K562 (cell line): ENCODE measurements around the gene CTNNA3. TPM values are rescaled to one million over a fixed set of nuclear protein-coding genes. Genes with fewer than 3 reads are reported as not detected.

Experiments used
- ATAC-seq: fragments of 200-7000 bp; cut with Tn5 transposase; 3 replicates; pipeline ENCODE4 v1.9.1; 2020; ENCODE audit warnings: moderate library complexity
- BruUV-seq: library from RNA; stranded (reverse); fragments of 400-500 nt; replicated peaks from 2 replicates; lab custom pipeline; 2021; lab: Mats Ljungman, UMichigan
- CTCF ChIA-PET: fragments of 300-600 bp; formaldehyde crosslinking; extraction: SDS; loops from one replicate; lab custom pipeline; 2021; ENCODE audit warnings: low intra/inter-chr PET ratio; lab: Yijun Ruan, JAX
- POLR2A ChIA-PET: fragments of 300-600, 350-650 bp; sonication (Branson Sonifier 250); formaldehyde crosslinking; extraction: SDS; loops from one replicate; lab custom pipeline; 2021; ENCODE audit warnings: antibody characterized with exemption, inconsistent platforms; lab: Yijun Ruan, JAX
- DNase-seq, 4 experiments: peaks; one replicate each; pipeline versions ENCODE4 v3.0.0 to v3.0.0-alpha.2; 2011 to 2018; ENCODE audit warnings: low spot score in 3 of 4, mixed read lengths in 3 of 4; ENCODE audit errors: extremely low read depth in 1 of 4
- FAIRE-seq: peaks from 2 replicates; lab custom pipeline; 2011; peaks lifted over from hg19 to GRCh38; lab: Jason Lieb, UNC
- H2AFZ ChIP-seq: 2 replicates; pipeline ENCODE4 v1.6.0; 2011; ENCODE audit warnings: low read depth, low read length, control low read depth, inconsistent platforms
- H3K27ac ChIP-seq: fragments of 200-600 bp; 3 replicates; pipeline ENCODE4 v1.8.0; 2011; ENCODE audit warnings: low read depth, mild to moderate bottlenecking, control low read depth, inconsistent platforms, low read length, moderate library complexity, mixed read lengths; ENCODE audit errors: extremely low read depth
- H3K27me3 ChIP-seq, 2 experiments: fragments of 300-600 bp in 1 of 2; 2 replicates in 1 of 2; 3 replicates in 1 of 2; pipeline versions ENCODE4 v1.6.0 to v1.8.0; 2011; ENCODE audit warnings: inconsistent platforms in 2 of 2, low read length in 2 of 2, mild to moderate bottlenecking in 1 of 2, mixed read lengths in 1 of 2, moderate library complexity in 1 of 2; ENCODE audit not compliant: control insufficient read depth in 2 of 2, insufficient read depth in 2 of 2
- H3K36me3 ChIP-seq: fragments of 300-600 bp; 3 replicates; pipeline ENCODE4 v1.8.0; 2011; ENCODE audit warnings: mild to moderate bottlenecking, low read length, inconsistent platforms; ENCODE audit not compliant: control insufficient read depth, insufficient read depth
- H3K4me1 ChIP-seq, 2 experiments: fragments of 200-600 bp in 1 of 2; replicated peaks in 1 of 2; 2 replicates in 1 of 2; 3 replicates in 1 of 2; pipeline versions ENCODE4 v1.5.1 to v1.8.0; 2011; ENCODE audit warnings: inconsistent platforms in 2 of 2, low read length in 2 of 2, mild to moderate bottlenecking in 1 of 2, mixed read lengths in 1 of 2, moderate library complexity in 1 of 2; ENCODE audit not compliant: control insufficient read depth in 2 of 2, insufficient read depth in 2 of 2
- H3K4me2 ChIP-seq: 2 replicates; pipeline ENCODE4 v1.6.1; 2011; ENCODE audit warnings: low read length, control low read depth, inconsistent platforms, mixed read lengths; ENCODE audit not compliant: insufficient read depth
- H3K4me3 ChIP-seq: fragments of 200-600 bp; sonication (generic), shearing (Covaris generic); 2 replicates; pipeline ENCODE4 v1.5.1; 2016; ENCODE audit warnings: control low read depth, inconsistent platforms
- H3K79me2 ChIP-seq: fragments of 200-600 bp; 3 replicates; pipeline ENCODE4 v1.8.0; 2011; ENCODE audit warnings: low read length, inconsistent platforms; ENCODE audit not compliant: control insufficient read depth, insufficient read depth
- H3K9ac ChIP-seq, 2 experiments: 2 replicates each; pipeline versions ENCODE4 v1.6.0 to v1.6.1; 2011; ENCODE audit warnings: low read depth in 2 of 2, low read length in 2 of 2, control low read depth in 1 of 2, inconsistent platforms in 1 of 2, mild to moderate bottlenecking in 1 of 2, mixed read lengths in 1 of 2; ENCODE audit not compliant: insufficient read depth in 1 of 2
- H3K9me1 ChIP-seq: one replicate; pipeline ENCODE4 v1.6.0; 2011; ENCODE audit warnings: inconsistent platforms, mild to moderate bottlenecking, low read length, moderate library complexity; ENCODE audit not compliant: control insufficient read depth, insufficient read depth
- H3K9me3 ChIP-seq: replicated peaks from 2 replicates; pipeline ENCODE4 v1.5.1; 2011; ENCODE audit warnings: low read depth, low read length, inconsistent platforms; ENCODE audit not compliant: control insufficient read depth, insufficient read depth
- H4K20me1 ChIP-seq: replicated peaks from 2 replicates; pipeline ENCODE4 v1.6.1; 2011; ENCODE audit warnings: low read length, inconsistent platforms, mixed read lengths; ENCODE audit not compliant: control insufficient read depth, insufficient read depth
- BCL6 ChIP-seq: fragments of 250-450 bp; sonication (Bioruptor Pico); IDR thresholded peaks from 2 replicates; pipeline ENCODE4 v1.4.0; 2020
- CXXC5 ChIP-seq: fragments of 250-450 bp; sonication (Bioruptor Pico); IDR thresholded peaks from 2 replicates; pipeline ENCODE4 v1.8.0; 2022; ENCODE audit warnings: inconsistent platforms, mild to moderate bottlenecking, moderate library complexity
- DMBX1 ChIP-seq: fragments of 250-450 bp; sonication (Bioruptor Pico); IDR thresholded peaks from 2 replicates; pipeline ENCODE4 v1.8.0; 2022; ENCODE audit warnings: inconsistent platforms, mild to moderate bottlenecking, moderate library complexity, borderline replicate concordance
- HDGF ChIP-seq: fragments of 450-650 bp; IDR thresholded peaks from 2 replicates; pipeline ENCODE4 v1.6.1; 2016
- KHSRP ChIP-seq: fragments of 450-650 bp; IDR thresholded peaks from 2 replicates; pipeline ENCODE4 v1.6.1; 2017
- MAFG ChIP-seq: fragments of 450-650 bp; conservative IDR thresholded peaks from 2 replicates; pipeline ENCODE4 v1.6.1; 2016; ENCODE audit warnings: missing genetic modification characterization, missing compliant biosample characterization
- NONO ChIP-seq, 2 experiments: fragments of 200-400 bp in 1 of 2; fragments of 450-650 bp in 1 of 2; formaldehyde crosslinking in 1 of 2; IDR thresholded peaks; 2 replicates each; pipeline ENCODE4 v1.6.1; 2017; ENCODE audit warnings: low read depth in 2 of 2, mild to moderate bottlenecking in 2 of 2, moderate library complexity in 2 of 2, low read length in 1 of 2
- SAP30 ChIP-seq: fragments of 200-600 bp; sonication (generic); IDR thresholded peaks from 2 replicates; pipeline ENCODE4 v1.6.1; 2012; ENCODE audit warnings: borderline replicate concordance, low read depth, mild to moderate bottlenecking, moderate library complexity, low read length, control low read depth, inconsistent platforms; ENCODE audit not compliant: insufficient read depth, poor library complexity, severe bottlenecking
- SMARCE1 ChIP-seq: fragments of 450-650 bp; IDR thresholded peaks from 2 replicates; pipeline ENCODE4 v1.7.1; 2016; ENCODE audit warnings: mild to moderate bottlenecking
- SOX6 ChIP-seq: fragments of 450-650 bp; IDR thresholded peaks from 2 replicates; pipeline ENCODE4 v1.6.1; 2014; ENCODE audit warnings: mild to moderate bottlenecking
- TEAD1 ChIP-seq, 2 experiments: fragments of 450-650 bp in 1 of 2; sonication (generic) in 1 of 2; formaldehyde crosslinking; IDR thresholded peaks; 2 replicates each; pipeline versions ENCODE4 v1.4.0 to v1.8.0; 2020 to 2022; ENCODE audit warnings: mild to moderate bottlenecking in 2 of 2, missing genetic modification reagents in 1 of 2
- ZNF217 ChIP-seq: sonication (generic); formaldehyde crosslinking; IDR thresholded peaks from 2 replicates; pipeline ENCODE4 v1.8.0; 2022; ENCODE audit warnings: mild to moderate bottlenecking, missing genetic modification reagents
- ZNF3 ChIP-seq: fragments of 250-450 bp; sonication (Bioruptor Pico); IDR thresholded peaks from 2 replicates; pipeline ENCODE4 v1.5.0; 2021; ENCODE audit warnings: mild to moderate bottlenecking, moderate library complexity
- ZNF324 ChIP-seq: fragments of 250-450 bp; sonication (Bioruptor Pico); IDR thresholded peaks from 2 replicates; pipeline ENCODE4 v1.4.0; 2020; ENCODE audit warnings: mild to moderate bottlenecking
- ZNF347 ChIP-seq: fragments of 450-650 bp; formaldehyde crosslinking; IDR thresholded peaks from 2 replicates; pipeline ENCODE4 v1.4.0; 2020; ENCODE audit warnings: low read depth, mild to moderate bottlenecking, moderate library complexity
- ZNF586 ChIP-seq: fragments of 450-650 bp; formaldehyde crosslinking; conservative IDR thresholded peaks from 2 replicates; pipeline ENCODE4 v1.4.0; 2020; ENCODE audit warnings: mild to moderate bottlenecking, moderate library complexity
- ZNF695 ChIP-seq: fragments of 450-650 bp; formaldehyde crosslinking; IDR thresholded peaks from 2 replicates; pipeline ENCODE4 v1.4.0; 2020; ENCODE audit warnings: mild to moderate bottlenecking, moderate library complexity
- ZNF717 ChIP-seq: fragments of 250-450 bp; sonication (Bioruptor Pico); IDR thresholded peaks from 2 replicates; pipeline ENCODE4 v1.5.0; 2021
- ZNF75A ChIP-seq: fragments of 450-650 bp; formaldehyde crosslinking; IDR thresholded peaks from 2 replicates; pipeline ENCODE4 v1.4.0; 2020; ENCODE audit warnings: mild to moderate bottlenecking
- WGBS: fragments of 100-300 bp; shearing (Covaris generic); methylation state at CpG from one replicate; pipeline ENCODE4 v1.1.6; 2016; ENCODE audit warnings: low coverage, mixed read lengths; ENCODE audit not compliant: insufficient coverage; ENCODE audit errors: missing lambda C conversion rate; 5-methylcytosine and 5-hydroxymethylcytosine counted together
- in situ Hi-C: fragments of 300-500 bp; cut with MboI; formaldehyde crosslinking; loops from 4 replicates; pipeline ENCODE4 v1.15.0; 2018; ENCODE audit warnings: inconsistent platforms, mixed read lengths
- intact Hi-C: fragments of 100-400 bp; cut with micrococcal nuclease; formaldehyde crosslinking; loops from 2 replicates; pipeline ENCODE4 v1.14.2; 2022
- polyA plus RNA-seq, 8 experiments: library from polyadenylated mRNA; depleted of rRNA in 4 of 8; stranded (reverse) in 5 of 8; unstranded in 3 of 8; fragments of >200 nt; fragmentation: Nextera tagmentation in 2 of 8; fragmentation: Illumina TruSeq in 1 of 8; extraction: Ambion mirVana in 2 of 8; extraction: Trizol in 1 of 8; gene quantifications; 2 replicates each; pipeline versions ENCODE4 v1.2.1 to v1.2.3, GENCODE V29; 2011 to 2014; ENCODE audit warnings: inconsistent platforms in 1 of 8, missing spikeins in 1 of 8
- total RNA-seq, 7 experiments: library from RNA; depleted of rRNA in 6 of 7; stranded (reverse); fragments of >200 nt in 6 of 7; fragmentation: Illumina TruSeq in 2 of 7; extraction: Trizol in 2 of 7; gene quantifications; 2 replicates each; pipeline versions ENCODE4 v1.2.1 to v1.2.3, GENCODE V29; 2011 to 2021; ENCODE audit warnings: low replicate concordance in 1 of 7
- TF ChIP-seq, protein P1 (sequence below): sonication (generic); formaldehyde crosslinking; IDR thresholded peaks from 2 replicates; pipeline ENCODE4 v1.9.0; 2022; ENCODE audit warnings: mild to moderate bottlenecking, missing genetic modification reagents

The CTNNA3 gene
- total and polyA plus RNA-seq, 9 of the 15 experiments (the other 6 are each of a cell fraction or from before 2014, with no cell fraction given): 0.04 TPM; not detected in 8

DNA sequence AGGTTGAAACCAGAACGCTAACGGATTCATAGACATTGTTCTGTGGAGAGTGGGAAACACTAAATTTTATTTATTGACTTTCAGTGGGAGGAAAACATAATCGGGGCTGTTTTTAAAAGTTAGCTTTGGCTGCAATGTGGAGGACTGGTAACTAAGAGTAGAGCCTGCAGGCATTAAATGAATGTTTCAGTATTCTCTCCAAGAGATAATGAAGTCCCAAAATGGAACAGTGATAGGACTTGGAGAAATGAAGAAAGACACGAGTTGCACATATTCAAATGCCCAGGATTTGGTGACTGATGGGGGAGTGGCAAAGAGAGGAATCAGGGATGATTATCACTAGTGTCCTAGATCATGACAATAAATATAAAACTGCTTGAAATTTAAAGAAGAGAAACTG is 1130.0 kb downstream of the CTNNA3 start:
- Histone ChIP-seq H3K27ac (no peak overlapping the region), H3K9ac (no peak overlapping the region), H3K27me3 (no peaks in the 10 kb centered on the region), H3K36me3 (no peaks in the 10 kb centered on the region)
- no TSS peak for BruUV-seq
- no peak for ATAC-seq
- TF ChIP-seq KHSRP (no peak), TEAD1 (CRISPR knock-in tag; IDR thresholded peaks at IDR 0.05) (no peak), MAFG (tag) (no peak), ZNF75A (no peak), HDGF (no peak), ZNF717 (CRISPR knock-in tag) (no peak), SAP30 (no peak)
- TF ChIP-seq, all 486 proteins: peak for 0
- no peaks in the 10 kb centered on the region for H3K9me3 ChIP-seq
- in situ Hi-C loops (no loop called here), intact Hi-C loops (no loop called here)
- WGBS: 1% methylated on average over 4 of the region's 4 CpGs
- DNase-seq: no peak
- no peak overlapping the region for H2AFZ ChIP-seq
- H3K9me1 ChIP-seq: no peaks in the 10 kb centered on the region
- no peaks in the 10 kb centered on the region for H4K20me1 ChIP-seq
- no peak for FAIRE-seq
- no peaks in the 10 kb centered on the region for H3K79me2 ChIP-seq
- no peak overlapping the region for H3K4me3 ChIP-seq
- H3K4me2 ChIP-seq: no peak overlapping the region
- H3K4me1 ChIP-seq: no peaks in the 10 kb centered on the region
- ChIA-PET CTCF (no interaction called here), POLR2A (no interaction called here)

DNA sequence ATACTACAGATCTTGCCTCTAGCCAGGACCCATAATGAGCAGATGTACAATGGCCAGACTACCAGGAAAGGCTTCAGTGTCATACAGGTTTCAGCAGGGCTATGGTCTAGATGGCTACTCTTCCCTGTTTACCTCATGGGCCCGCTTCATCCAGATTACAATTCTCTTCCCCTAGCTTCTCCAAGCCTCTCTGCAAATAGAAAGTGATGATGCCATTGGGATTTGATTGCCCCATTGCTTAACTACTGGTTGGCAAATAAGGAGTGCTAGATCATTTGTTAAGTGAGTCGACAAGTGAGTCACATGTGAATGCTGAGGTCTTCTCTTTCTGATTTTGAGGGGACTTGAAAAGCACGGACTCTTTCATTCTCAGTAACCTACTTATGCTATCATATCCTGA is 1131.7 kb downstream of the CTNNA3 start:
- ATAC-seq (no peak), DNase-seq (no peak), FAIRE-seq (no peak)
- Histone ChIP-seq H3K4me1 (no peaks in the 10 kb centered on the region), H4K20me1 (no peaks in the 10 kb centered on the region), H3K4me3 (no peak overlapping the region), H3K9ac (no peak overlapping the region), H3K27ac (no peak overlapping the region), H3K9me1 (no peaks in the 10 kb centered on the region), H3K4me2 (no peak overlapping the region), H3K79me2 (no peaks in the 10 kb centered on the region), H3K36me3 (no peaks in the 10 kb centered on the region), H3K9me3 (no peaks in the 10 kb centered on the region), H3K27me3 (no peaks in the 10 kb centered on the region), H2AFZ (no peak overlapping the region)
- TF ChIP-seq ZNF347 (CRISPR knock-in tag) (no peak), NONO (IDR thresholded peaks at IDR 0.05; ENCODE audit: low read depth in 2 of 2, low read length in 1 of 2) (no peak), ZNF217 (no peak), ZNF324 (CRISPR knock-in tag) (no peak), DMBX1 (CRISPR knock-in tag) (no peak), SOX6 (no peak), ZNF586 (CRISPR knock-in tag) (no peak), SMARCE1 (no peak), ZNF695 (CRISPR knock-in tag) (no peak), CXXC5 (no peak), ZNF3 (CRISPR knock-in tag) (no peak), BCL6 (no peak)
- TF ChIP-seq, protein P1, sequence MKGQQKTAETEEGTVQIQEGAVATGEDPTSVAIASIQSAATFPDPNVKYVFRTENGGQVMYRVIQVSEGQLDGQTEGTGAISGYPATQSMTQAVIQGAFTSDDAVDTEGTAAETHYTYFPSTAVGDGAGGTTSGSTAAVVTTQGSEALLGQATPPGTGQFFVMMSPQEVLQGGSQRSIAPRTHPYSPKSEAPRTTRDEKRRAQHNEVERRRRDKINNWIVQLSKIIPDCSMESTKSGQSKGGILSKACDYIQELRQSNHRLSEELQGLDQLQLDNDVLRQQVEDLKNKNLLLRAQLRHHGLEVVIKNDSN (CRISPR knock-in tag): no peak
- in situ Hi-C loops (no loop called here), intact Hi-C loops (no loop called here)
- ChIA-PET POLR2A (no interaction called here), CTCF (no interaction called here)
- 0% methylated on average over 3 of the region's 3 CpGs for WGBS
- no TSS peak for BruUV-seq
